Measurements from ENCODE around the gene MOCOS.

Gene MOCOS

DNA sequence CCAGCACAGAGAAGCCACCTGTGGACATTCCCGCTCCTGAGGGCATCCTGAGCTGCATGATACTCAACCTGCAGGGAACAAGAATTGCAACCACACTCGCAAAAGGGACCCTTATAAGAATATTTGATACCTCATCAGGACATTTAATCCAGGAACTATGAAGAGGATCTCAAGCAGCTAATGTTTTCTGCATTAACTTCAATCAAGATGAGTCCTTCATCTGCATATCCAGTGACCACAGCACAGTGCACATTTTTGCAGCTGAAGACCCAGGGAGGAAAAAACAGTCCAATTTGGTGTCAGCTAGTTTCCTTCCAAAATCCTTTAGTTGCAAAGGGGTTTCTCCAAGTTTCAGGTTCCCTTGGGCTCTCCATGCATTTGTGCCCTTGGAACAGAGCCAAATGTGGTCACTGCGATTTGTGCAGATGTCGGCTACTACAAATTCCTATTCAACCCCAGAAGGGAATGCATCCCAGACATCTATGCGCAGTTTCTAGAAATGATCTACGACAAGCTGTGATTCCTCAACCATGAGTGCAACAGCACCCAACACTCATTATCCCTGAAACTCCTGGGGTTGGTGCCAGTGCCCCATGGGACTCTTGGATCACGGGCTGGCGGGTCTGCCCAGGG lies 86.9 kb downstream of the MOCOS start:
- no peak for DNase-seq

DNA sequence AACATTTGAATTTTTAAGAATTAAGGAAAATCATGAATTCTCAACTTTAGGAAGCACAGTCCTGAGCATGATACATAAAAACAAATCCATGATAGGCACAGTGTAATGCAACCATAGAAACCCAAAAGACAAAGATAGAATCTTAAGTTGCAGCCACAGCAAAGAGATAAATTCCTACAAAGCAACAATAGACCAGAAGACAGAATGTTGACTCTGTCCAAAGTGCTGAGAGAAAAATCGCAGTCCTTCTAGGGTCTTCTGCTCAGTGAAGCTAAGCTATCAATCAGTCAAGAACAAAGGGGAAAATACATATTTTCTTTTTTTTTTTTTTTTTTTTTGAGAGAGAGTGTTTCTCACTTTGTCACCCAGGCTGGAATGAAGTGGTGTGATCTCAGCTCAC lies 88.3 kb downstream of the MOCOS start:
- no peak for DNase-seq

DNA sequence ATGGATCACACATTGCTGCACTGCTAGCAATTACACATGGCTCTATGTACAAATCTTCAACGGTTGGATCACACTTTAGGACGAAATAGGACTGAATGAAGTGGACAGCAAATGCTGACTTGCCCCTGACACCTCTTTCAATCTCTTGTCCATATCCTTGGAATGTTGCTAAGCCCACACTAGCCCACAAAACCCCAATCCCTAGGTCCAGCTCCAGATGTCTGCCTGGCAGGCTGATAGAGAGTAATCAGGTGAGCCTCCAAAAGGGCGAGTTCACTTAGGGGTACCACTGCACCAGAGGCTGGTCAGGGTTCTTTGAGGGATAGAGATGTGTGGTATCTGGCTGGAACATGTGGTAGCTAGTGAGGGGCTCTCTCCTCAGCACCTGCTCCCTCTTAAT lies 91.7 kb downstream of the MOCOS start:
- DNase-seq: no peak

DNA sequence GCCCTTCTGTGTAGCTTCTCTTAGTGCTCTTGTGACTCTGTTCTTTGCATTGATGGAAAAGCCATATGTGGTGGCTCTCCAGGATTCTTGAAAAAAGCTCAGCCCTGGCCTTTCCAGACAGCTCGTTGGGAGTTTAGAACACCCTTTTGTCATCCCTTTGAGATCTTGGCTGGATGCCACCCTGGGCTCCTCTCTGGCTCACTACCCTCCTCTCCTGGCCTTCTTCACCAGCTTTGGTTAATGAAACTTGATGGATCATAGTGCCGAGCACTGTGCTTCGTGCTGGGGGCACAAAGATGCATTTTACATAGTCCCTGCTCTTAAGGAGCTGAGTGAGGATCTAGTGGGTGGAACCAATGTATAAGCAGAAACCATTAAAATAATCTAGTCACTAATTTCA lies 94.6 kb downstream of the MOCOS start:
- DNase-seq: no peak

DNA sequence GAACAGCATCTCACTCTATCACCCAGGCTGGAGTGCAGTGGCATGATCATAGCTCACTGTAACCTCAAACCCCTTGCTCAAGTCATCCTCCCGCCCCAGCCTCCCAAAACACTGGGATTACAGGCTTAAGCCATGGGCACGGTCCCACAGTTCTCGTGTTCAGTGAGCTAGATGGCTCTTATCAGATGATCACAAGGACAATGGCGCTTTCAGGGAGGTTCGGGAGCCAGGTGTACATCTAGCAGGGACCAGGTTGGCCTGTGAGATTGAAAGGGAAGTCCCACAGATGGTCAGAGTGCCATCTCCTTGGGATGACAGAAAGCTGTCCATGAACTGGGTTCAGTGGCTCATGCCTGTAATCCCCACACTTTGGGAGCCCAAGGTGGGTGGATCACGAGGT lies 96.2 kb downstream of the MOCOS start:
- no peak for DNase-seq

DNA sequence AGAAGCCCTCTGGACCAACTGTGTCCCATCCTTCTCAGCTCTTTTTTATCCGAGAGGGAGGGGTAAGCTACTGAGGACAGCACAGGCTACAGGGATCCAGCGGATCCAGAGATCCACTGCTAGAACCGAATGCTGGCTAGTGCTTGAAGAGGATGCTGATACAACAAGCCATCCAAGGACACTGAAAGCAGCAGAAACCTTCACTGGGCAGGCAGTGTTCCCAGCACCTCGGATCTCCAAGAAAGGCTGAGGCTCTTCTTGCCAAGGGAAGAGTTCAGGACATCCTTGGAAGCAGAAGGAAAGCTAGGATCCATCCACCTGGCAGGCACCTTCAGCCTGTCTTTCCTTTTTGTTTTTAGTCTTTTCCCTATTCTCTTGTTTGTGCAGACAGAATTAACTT lies 97.0 kb downstream of the MOCOS start:
- DNase-seq: no peak

DNA sequence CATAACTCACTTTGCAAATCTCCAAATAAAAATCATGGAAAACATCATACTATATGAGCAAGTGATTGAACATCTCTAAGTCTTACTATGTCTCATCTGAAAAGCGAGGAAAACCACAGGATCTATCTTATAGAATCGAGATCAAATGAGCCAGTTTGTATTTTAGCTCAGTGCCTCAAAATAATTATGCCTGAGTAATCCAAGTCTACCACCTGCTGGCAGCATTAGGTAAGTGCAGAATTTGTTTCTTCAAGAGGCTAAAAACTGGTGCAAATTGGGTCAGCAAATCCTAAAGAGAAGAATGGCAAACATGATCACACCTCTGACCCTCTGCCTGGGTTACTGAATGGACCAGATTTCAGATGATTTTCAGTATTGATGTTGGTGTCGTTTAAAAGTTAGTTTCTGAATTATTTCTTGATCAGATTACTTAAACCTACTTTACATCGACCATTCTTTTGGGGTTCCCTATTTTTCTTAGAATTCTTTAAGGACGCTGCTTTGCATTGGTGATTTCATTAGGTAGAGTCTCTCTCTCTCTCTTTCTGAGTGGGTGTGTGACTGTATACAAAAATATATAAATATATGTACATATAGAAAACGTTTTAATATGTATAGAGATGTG lies 97.5 kb downstream of the MOCOS start:
- DNase-seq: peak; percentile 16

DNA sequence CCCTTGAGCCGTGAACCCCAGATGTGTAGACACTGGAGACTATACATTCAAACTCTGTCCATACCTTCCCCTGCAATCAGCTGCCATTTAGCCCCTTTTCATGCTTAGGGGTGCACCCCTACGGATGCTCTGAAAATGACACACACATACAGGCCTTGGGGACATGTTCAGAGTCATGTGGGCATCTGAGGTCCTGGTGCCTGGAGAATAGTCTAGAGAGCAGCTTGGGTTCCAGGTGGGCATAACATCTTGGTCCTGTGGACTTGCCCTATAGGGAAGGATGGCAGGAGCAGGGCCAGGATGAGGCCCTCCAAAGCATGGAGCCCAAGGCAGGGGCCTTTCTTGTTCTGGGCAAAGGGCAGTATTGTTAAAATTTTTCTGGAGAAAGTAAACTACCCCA lies 100.4 kb downstream of the MOCOS start:
- no peak for DNase-seq

DNA sequence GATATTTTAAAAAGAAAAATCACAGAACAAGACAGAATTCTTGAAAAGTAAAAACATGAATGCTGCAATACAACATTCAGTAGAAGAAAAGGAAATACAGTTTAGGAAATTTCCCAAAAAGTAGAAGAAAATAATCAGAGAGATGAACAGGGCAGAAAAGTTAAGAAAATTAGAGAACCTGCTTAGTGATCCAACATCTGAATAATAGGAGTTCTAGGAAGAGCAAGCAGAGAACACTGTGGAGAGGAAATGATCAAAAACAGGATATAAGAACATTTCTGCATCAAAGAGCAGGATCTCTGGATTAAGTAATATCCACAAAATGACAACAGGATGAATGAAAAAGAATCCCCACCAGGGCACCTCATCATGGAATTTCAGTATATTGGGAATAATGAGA lies 101.4 kb downstream of the MOCOS start:
- DNase-seq: no peak

DNA sequence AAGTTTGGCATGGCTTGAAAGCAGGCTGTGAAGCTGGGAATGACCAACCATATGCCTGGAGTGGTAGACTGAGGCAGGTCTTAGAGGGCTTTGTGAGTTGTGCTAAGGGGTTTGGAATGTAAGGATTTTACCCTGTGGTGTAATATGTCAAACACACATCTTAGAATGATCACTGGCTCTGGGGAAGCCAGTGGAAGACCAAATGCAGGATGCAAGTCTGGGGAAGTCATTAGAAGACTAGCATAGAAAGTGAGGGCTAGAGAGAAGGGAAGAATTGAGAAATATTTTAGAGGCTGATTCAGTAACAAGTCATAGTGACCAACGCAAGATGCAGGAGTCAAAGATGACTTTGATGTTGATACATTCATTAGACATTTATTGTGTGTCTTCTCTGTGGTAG lies 106.7 kb downstream of the MOCOS start:
- DNase-seq: no peak

DNA sequence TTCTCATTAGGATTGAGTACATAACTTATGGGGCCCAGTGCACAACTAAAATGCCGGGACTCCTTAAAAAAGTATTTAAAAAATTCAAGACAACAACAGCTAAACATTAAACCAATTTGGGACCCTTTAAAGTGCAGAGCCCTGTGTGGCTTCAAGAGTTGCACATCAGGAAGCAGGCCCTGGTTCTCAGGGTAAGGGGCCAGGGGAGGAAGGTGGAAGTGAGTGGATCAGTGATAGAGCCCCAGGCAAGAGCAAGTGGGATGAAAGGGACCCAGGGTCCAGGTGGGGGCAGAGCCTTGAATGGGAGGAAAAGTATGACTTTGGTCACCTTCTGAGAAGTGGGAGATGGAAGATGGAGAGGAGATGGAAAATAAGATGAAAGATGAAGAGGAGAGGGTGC lies 107.9 kb downstream of the MOCOS start:
- no peak for DNase-seq

DNA sequence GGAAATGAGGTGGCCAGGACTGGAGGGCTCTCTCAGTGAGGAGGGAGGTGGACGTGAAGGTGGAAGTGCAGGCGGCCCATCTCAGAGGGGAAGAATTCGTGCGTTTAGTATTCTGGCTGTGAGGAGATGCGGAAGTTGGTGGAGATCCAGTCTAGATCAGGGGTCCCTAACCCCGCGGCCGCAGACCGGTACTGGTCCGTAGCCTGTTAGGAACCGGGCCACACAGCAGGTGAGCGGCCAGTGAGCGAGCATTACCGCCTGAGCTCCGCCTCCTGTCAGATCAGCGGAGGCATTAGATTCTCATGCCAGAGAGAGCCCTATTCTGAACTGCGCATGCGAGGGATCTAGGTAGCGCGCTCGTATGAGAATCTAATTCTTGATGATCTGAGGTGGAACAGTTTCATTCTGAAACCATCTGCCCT lies 108.6 kb downstream of the MOCOS start:
- DNase-seq: no peak

DNA sequence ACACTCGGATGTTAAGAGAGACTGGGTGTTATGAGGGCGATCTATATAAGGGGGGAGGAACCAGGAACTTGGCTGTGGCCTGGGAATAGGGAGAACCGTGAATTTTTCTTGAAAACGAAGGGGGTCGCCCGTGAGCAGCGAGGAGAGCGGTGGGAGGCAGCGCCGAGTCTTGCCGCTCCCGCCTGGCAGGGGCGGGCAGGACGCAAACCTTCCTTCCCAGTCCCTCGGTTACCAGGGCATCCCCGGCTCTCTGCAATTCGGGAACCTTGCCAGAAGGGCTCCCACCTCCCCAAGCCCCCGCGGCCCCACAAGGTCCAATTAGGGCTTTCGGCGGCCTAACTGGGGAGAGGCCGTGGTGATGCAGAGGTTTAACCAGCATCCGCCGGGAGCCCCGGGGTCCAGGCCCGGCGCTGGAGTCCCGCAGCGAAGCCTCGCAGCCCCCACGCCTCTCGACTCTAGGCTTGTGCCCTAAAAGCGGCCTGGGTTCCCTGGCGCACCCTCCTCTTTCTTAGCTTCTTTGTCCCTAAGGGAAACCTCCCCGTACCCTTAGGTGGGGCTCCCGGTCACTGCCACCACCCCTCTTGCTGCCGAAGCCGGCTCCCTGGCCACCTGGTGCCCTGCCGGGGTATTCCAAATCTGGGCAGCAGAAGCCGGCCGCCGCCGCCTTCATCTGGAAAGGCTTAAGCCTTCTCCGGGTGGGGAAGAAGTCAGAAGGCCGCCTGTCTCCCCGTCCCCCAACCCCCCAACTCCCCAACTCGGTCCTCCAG lies 109.5 kb downstream of the MOCOS start:
- DNase-seq: no peak

DNA sequence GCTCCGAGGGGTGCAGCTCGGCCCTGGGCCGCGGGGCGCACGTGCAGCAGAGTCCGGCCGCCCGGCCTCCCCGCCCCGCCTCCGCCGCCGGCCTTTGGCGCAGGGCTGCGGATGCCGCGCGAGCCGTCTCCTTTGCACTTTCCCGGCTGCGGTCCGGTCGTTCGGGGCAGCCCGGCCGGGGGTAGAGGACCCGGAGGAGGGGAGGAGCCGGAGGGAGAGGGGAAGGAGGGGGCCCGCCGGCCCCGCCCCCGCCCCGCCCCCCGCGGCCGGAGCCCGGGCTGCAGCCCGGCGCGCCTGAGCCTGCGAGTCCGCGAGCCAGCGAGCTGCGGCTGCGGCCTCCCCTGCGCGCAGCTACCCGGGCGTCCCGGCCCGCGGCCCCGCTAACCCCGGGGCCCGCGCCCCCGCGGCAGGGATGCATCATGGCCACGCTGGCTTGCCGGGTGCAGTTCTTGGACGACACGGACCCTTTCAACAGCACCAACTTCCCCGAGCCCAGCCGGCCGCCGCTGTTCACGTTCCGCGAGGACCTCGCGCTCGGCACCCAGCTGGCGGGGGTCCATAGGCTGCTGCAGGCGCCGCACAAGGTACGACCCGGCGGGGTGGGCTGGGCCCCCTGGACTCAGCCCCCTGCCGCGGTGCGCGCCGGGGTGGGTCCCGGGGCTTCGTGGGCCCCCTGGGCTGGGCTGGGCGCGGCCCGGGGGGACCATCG lies 110.3 kb downstream of the MOCOS start, which contains the start of gene FHOD3:
Gene FHOD3 (plus strand): TSS at position 297 of the 709 bp plus-strand sequence. CDS start 123 bp downstream, at position 420.
- DNase-seq: no peak

DNA sequence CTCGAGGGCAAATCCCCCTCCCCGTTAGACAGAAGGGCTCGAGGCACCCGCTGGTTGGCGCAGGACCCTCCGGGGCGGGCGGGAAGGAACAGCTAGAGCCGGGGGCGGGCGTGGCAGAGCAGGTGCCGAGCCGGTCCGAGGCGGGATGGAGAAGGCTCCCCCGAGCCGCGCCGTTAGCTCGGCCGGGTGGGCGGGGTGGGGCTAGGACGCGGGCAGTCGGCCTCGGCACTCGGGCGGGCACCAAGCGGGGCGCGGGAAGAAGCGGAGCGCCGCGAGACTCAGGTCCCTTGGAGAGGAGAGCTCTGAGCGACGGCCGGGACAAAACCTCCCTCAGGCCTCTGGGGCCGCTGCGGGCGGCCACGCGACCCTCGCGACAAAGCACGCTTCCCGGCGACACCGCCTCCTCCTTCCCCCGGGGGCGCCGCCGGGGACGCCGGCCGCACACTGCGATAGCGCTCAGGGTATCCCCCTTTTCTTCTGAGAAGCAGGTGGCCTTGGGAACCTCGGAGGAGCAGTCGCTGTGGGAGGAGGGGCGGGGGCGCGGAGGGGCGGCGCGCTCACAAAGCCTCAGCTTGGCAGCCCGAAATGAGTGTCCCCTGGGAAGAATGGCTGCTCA lies 110.9 kb downstream of the MOCOS start:
- no peak for DNase-seq

DNA sequence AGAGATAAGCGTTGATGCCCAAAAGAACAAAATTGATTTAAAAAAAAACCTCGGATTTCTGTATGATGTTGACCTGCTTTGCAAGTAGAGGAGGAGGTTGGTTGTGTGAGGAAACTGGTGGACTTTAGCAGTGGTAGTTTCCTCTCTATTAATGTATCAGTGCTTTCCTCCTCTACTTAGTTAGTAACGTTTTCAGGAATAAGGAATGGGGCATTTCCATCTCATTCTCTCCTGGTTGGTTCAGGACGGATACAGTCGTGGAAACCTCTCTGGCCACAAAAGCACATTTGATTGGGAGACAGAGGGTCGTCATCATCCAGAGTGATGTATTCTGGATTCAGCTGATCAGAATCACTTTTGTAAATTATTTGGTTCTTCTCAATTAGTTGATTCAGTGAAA lies 111.7 kb downstream of the MOCOS start:
- DNase-seq: no peak

DNA sequence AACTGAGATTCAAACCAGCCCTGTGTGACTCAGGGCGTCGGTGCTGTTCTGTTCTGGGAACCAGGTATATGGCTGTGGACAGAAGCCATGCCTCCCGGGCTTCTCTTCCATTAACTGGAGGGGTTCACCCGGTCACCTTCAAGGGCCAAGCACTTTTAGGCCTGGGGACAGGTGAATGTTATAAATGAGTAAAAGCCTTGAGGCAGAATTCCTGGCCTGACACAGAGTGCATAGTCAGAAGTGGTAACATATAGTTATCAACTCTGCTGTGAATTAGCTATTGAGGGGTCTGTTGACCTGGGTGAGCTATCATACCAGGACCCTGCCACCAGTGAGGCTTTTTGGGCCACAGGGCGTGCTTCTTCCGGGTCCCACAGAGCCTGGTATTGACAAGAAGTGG lies 112.9 kb downstream of the MOCOS start:
- no peak for DNase-seq

DNA sequence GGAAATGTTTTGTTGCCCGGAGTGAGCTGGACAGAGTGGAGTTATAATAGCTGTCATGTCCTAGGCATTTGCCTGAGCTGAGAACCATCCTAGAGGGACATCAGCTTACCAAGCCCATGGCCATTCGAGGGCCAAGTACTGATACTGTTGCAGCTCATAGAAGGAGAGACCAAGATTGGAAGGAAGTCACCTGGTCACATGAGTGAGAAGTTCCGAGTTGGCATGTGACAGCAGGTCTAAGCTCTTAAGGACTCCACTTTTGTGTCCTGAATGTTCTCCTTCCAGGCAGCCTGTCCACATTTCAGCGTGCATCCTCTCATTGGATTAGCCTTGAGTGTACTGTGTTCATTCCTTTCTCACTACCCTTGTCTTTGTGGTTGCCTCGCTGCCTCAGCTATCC lies 114.6 kb downstream of the MOCOS start:
- DNase-seq: no peak

DNA sequence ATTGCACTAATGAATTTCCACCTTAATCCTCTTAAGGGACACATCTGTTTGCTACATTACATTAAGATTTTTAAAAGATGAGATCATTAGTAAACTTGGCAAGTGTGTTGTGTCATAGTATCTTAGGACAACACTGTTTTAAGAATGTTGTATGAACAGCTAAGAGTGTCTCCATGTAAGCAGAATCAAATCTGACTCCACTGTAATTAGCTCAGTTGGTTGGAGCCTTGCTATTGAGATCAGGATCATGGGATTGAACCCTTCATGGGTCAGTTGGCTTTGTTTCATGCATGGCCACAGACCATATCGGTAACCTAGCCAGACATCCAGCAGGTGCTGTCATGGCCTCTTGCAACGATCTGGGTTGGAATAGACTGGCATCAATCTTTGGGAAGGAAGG lies 115.4 kb downstream of the MOCOS start:
- no peak for DNase-seq

DNA sequence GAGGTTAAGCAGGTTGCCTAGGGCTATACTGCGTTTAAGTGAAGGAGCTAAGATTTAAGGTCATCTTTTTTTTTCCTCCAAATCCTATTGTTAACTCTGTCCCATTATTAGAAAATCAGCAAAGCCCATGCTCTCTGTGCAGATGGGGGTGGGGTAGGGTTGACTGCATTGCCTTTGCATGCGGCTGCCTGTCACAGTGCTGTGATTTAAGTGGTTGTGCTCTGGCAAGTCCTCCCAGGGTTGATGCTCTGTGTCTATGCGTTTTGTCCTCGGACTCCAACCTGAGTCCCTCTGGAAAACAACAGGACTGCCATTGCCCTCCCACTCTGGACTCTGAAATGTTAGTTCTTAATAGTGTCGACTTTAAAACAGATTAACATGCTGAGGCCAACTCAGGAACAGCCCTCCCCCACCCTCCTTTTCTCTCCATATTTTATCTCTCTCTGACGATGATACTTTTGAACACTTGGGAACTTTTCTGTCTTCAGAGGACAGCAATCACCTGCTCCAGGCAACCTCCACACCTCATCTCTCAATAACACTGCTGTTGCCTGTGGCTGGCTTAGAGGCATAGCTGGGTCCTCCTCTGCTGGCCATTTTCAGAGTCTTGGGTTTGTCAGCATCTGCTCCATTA lies 116.0 kb downstream of the MOCOS start:
- no peak for DNase-seq

DNA sequence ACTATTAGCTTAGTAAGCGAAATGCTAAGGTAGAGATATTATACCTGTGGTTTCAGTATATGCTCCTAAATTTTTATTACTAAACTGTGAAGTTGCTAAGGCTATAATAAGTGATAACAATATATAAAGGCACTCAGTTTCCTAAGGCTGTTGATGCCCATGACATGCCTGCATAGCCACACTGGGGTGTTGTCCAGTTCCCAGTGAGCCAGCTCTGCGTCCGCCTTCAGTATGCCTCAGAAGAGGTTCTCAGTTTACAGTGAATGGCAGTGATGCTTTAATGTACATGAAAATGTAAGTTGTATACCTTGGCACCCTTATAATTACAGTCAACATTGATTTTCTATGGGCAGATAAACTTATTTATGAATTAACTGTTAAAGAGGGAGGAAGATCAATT lies 117.4 kb downstream of the MOCOS start:
- no peak for DNase-seq

DNA sequence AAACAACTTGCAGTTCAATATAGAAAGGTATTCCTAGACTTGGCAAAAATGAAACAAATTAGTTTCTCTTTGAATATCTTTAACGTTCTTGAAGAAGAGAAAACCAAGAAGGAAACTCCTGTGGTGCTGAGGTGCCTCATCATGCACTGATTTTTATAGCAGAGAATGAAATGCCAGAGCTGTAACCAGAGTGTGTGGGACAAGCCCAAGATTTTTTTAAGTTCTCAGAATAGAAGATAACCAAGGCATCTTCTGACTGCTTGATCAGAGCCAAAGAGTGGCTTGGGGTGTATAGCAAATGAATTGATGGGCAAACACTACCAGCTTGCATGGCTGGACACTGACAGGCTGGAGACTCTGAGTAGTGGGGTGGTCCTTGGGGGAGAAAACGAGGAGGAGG lies 118.1 kb downstream of the MOCOS start:
- DNase-seq: no peak

DNA sequence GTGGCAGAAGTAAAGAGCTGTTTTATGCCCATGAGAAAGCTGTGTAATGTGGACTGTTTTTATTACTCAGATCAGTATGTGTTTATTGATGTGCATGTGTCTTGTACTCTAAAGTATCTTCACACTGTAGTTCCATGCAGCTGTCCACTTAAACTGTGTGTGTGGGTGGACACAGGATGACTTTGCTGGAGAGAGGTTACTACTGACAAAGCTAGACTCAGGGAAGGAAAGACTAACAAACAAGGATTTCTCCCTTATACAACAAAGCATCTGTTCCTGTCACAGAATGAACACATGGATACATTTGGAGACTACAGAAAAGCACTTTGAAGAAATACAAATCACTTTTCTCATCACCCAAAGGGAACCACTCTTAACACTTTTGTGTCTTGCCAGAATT lies 120.2 kb downstream of the MOCOS start:
- no peak for DNase-seq
